ENCODE measurements around the gene GPRIN1.

DNA sequence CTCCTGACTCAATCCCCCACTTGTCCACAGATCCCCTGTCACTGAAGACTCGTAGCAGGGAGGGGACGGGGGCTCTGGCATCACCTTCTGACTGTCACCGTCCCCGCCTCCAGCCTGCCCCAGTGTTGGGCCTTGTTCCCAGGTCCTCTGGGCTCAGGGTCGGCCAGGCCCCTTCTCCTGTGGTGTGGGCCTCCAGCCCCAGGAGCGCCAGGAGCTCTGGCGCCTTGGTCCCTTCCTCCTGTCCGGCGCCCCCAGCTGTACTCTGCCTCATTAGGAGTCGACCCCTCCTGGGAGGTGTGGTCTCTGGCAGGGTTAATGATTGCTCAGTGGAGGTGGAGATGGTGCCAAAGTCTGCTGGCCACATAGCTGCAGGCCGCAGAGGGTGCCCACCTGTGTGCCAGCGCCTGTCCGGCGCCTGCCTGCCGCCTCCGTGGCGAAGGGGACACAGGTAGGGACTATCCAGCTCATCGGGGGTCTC is 61.0 kb downstream of the GPRIN1 start, which contains the start of gene CDHR2:
- TF ChIP-seq, protein P1, sequence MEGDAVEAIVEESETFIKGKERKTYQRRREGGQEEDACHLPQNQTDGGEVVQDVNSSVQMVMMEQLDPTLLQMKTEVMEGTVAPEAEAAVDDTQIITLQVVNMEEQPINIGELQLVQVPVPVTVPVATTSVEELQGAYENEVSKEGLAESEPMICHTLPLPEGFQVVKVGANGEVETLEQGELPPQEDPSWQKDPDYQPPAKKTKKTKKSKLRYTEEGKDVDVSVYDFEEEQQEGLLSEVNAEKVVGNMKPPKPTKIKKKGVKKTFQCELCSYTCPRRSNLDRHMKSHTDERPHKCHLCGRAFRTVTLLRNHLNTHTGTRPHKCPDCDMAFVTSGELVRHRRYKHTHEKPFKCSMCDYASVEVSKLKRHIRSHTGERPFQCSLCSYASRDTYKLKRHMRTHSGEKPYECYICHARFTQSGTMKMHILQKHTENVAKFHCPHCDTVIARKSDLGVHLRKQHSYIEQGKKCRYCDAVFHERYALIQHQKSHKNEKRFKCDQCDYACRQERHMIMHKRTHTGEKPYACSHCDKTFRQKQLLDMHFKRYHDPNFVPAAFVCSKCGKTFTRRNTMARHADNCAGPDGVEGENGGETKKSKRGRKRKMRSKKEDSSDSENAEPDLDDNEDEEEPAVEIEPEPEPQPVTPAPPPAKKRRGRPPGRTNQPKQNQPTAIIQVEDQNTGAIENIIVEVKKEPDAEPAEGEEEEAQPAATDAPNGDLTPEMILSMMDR (IDR thresholded peaks at IDR 0.05), result no peak
- TF ChIP-seq POLR2A (IDR thresholded peaks at IDR 0.05), result no peak

All from thyroid gland (tissue), 4 donors.